ENCODE data around the gene BSND. TPM values are rescaled to one million over a fixed set of nuclear protein-coding genes. Genes with fewer than 3 reads are reported as not detected.

BSND gene
- total RNA-seq = not detected in 2 replicates

DNA sequence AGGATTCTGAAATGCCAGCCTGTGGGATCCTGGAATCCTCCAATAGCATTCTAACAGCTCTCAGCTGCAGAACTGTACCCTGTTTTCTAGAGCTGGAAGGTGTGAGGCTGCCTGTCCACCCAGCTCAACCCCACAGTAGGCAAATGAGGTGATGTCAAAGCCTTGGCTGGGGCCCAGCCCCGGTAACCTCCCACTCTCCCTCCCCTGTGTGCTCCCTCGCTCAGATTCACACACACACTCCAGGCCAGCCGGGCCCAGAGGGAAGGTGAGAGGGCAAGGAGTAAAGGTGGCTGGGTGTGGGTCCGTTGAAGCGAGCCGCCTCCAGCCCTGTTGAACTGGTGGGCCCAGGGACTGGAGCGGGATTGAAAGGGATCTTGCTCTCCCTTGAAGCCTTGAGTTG, at the start of gene BSND:
BSND (plus strand) TSS at position 257 of the 400 bp plus-strand sequence. CDS start 254 bp downstream, outside the sequence.

GRCh38 chr1:54980528-54981241, 18.0 kb upstream of the BSND start, which contains the start of gene TMEM61:
TSS of gene TMEM61 (plus strand) at chr1:54980628. CDS start at chr1:54981066, 438 bp downstream.

DNA sequence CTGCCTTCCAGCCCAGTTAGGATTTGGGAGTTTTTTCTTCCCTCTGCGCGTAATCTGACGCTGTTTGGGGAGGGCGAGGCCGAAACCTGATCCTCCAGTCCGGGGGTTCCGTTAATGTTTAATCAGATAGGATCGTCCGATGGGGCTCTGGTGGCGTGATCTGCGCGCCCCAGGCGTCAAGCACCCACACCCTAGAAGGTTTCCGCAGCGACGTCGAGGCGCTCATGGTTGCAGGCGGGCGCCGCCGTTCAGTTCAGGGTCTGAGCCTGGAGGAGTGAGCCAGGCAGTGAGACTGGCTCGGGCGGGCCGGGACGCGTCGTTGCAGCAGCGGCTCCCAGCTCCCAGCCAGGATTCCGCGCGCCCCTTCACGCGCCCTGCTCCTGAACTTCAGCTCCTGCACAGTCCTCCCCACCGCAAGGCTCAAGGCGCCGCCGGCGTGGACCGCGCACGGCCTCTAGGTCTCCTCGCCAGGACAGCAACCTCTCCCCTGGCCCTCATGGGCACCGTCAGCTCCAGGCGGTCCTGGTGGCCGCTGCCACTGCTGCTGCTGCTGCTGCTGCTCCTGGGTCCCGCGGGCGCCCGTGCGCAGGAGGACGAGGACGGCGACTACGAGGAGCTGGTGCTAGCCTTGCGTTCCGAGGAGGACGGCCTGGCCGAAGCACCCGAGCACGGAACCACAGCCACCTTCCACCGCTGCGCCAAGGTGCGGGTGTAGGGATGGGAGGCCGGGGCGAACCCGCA, 40.8 kb downstream of the BSND start, which contains the start of gene PCSK9:
PCSK9 (plus strand) TSS at position 207 of the 741 bp plus-strand sequence; CDS start at position 497, 290 bp downstream.

Other genes starting within 250 kb of the BSND start
- gene PARS2, start 234.4 kb upstream of the BSND start, total RNA-seq = 6.3 and 7.9 TPM in 2 replicates
- gene TTC22, start 197.6 kb upstream of the BSND start, total RNA-seq = 10.6 and 16.8 TPM in 2 replicates
- 222 and 325 TPM in 2 replicates for gene DHCR24, start 111.7 kb upstream of the BSND start, total RNA-seq
- 1.7 and 9.0 TPM in 2 replicates for gene TMEM61, start 18.3 kb upstream of the BSND start, total RNA-seq
- 33.9 and 39.8 TPM in 2 replicates for gene PCSK9, start 40.6 kb downstream of the BSND start, total RNA-seq
- gene USP24, start 216.4 kb downstream of the BSND start, total RNA-seq = 34.7 and 48.4 TPM in 2 replicates